Measurements from ENCODE around the gene DBH.

The DBH gene

DNA sequence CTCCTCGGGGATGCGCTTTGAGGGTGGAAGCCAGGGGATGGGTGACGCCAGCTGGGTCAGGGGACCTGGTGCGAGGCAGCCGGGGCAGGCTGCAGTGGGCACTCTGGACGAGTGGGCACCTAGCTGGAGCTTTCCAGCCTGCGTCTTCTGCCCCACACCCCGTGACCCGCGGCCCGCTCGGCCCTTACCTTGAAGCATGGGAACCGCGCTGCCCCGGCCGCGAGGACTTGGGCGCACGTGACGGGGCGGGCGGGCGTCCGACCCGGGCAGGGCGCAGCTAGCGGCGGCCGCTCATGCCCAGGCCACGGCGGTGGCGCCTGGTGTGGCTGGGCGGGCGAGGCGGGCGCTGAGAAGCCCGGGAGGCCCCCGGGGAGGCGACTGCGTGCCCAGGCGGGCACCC lies 27.3 kb upstream of the DBH start:
- TF ChIP-seq, protein P1, sequence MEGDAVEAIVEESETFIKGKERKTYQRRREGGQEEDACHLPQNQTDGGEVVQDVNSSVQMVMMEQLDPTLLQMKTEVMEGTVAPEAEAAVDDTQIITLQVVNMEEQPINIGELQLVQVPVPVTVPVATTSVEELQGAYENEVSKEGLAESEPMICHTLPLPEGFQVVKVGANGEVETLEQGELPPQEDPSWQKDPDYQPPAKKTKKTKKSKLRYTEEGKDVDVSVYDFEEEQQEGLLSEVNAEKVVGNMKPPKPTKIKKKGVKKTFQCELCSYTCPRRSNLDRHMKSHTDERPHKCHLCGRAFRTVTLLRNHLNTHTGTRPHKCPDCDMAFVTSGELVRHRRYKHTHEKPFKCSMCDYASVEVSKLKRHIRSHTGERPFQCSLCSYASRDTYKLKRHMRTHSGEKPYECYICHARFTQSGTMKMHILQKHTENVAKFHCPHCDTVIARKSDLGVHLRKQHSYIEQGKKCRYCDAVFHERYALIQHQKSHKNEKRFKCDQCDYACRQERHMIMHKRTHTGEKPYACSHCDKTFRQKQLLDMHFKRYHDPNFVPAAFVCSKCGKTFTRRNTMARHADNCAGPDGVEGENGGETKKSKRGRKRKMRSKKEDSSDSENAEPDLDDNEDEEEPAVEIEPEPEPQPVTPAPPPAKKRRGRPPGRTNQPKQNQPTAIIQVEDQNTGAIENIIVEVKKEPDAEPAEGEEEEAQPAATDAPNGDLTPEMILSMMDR (IDR thresholded peaks at IDR 0.05; ENCODE audit: insufficient read depth, missing control alignments), result no peak
- DNase-seq (ENCODE audit: insufficient read length, low spot score), result no peak
- no peak for FAIRE-seq

GRCh38 chr9:133609311-133610098 lies 26.7 kb upstream of the DBH start, which contains the start of gene FAM163B:
Gene FAM163B (minus strand): TSS chr9:133609389. CDS start chr9:133580223, 29,166 bp downstream.
- TF ChIP-seq, protein P1 (IDR thresholded peaks at IDR 0.05; ENCODE audit: insufficient read depth, missing control alignments), result no peak
- DNase-seq (ENCODE audit: insufficient read length, low spot score) (peak; percentile 50), FAIRE-seq (no peak)

- DNase-seq (ENCODE audit: insufficient read length, low spot score), result no peak
- no peak for FAIRE-seq
- TF ChIP-seq, protein P1 (IDR thresholded peaks at IDR 0.05; ENCODE audit: insufficient read depth, missing control alignments), result no peak
These were observed 25.3 kb upstream of the DBH start for GRCh38 chr9:133610845-133611244.

- DNase-seq (ENCODE audit: insufficient read length, low spot score) (no peak), FAIRE-seq (no peak)
- TF ChIP-seq, protein P1 (IDR thresholded peaks at IDR 0.05; ENCODE audit: insufficient read depth, missing control alignments), result no peak
These were observed 24.1 kb upstream of the DBH start for GRCh38 chr9:133612051-133612450.

GRCh38 chr9:133612816-133613215 lies 23.3 kb upstream of the DBH start:
- TF ChIP-seq, protein P1 (IDR thresholded peaks at IDR 0.05; ENCODE audit: insufficient read depth, missing control alignments), result no peak
- FAIRE-seq, result no peak

DNA sequence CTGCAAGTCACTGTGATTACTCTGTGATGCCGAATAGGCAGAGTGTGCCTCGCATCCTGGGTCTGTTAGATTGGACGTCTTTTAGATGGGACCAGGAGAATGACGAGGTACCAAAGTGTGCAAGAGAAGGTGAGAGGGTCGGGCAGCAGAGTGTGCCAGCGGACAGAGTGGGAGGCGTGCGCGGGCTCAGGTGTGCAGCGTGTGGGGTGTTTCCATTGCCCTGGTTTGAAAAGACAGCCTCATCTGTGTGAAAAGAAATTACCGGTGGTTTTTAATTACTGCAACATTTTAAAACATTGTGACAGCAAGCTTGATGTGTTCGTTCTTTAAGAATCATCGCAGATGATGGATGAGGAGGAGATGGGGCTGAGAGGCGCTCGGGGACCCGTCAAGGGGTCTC lies 22.7 kb upstream of the DBH start:
- DNase-seq (ENCODE audit: insufficient read length, low spot score) (no peak), FAIRE-seq (no peak)
- TF ChIP-seq, protein P1 (IDR thresholded peaks at IDR 0.05; ENCODE audit: insufficient read depth, missing control alignments), result no peak

More at GRCh38 chr9:133612816-133613215, 23.3 kb upstream of the DBH start:
- DNase-seq (ENCODE audit: insufficient read length, low spot score), result no peak

GRCh38 chr9:133614056-133614455 lies 22.1 kb upstream of the DBH start:
- TF ChIP-seq, protein P1 (IDR thresholded peaks at IDR 0.05; ENCODE audit: insufficient read depth, missing control alignments), result no peak
- DNase-seq (ENCODE audit: insufficient read length, low spot score) (no peak), FAIRE-seq (no peak)
